ENCODE results near the gene CFAP221.

Gene CFAP221

DNA sequence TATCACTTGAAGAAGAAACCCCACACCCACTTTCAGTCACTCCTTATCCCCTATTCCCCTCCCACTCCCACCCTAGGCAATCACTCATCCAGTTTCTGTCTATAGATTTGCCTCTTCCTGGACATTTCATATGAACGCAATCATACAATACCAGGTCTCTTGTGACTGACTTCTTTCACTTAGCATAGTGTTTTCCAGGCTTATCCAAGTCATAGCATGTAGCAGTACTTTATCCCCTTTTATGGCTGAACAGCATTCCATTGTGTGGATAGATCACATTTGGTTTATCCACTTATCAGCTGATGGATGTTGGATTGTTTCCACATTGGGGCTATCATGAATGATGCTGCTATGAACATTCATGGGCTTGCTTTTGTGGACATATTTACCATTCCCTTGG lies 6.6 kb downstream of the CFAP221 start:
- POLR2A ChIA-PET: no interaction called here
- DNase-seq (ENCODE audit: extremely low spot score): no peak
- TF ChIP-seq, protein P1, sequence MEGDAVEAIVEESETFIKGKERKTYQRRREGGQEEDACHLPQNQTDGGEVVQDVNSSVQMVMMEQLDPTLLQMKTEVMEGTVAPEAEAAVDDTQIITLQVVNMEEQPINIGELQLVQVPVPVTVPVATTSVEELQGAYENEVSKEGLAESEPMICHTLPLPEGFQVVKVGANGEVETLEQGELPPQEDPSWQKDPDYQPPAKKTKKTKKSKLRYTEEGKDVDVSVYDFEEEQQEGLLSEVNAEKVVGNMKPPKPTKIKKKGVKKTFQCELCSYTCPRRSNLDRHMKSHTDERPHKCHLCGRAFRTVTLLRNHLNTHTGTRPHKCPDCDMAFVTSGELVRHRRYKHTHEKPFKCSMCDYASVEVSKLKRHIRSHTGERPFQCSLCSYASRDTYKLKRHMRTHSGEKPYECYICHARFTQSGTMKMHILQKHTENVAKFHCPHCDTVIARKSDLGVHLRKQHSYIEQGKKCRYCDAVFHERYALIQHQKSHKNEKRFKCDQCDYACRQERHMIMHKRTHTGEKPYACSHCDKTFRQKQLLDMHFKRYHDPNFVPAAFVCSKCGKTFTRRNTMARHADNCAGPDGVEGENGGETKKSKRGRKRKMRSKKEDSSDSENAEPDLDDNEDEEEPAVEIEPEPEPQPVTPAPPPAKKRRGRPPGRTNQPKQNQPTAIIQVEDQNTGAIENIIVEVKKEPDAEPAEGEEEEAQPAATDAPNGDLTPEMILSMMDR (IDR thresholded peaks at IDR 0.05; ENCODE audit: control extremely low read depth, extremely low read depth, low read depth, missing control alignments): no peak
- CTCF ChIA-PET: no interaction called here

- DNase-seq (ENCODE audit: extremely low spot score): no peak
- ChIA-PET CTCF (no interaction called here), POLR2A (no interaction called here)
- TF ChIP-seq, protein P1 (IDR thresholded peaks at IDR 0.05; ENCODE audit: control extremely low read depth, extremely low read depth, low read depth, missing control alignments): no peak
Measured at GRCh38 chr2:119552902-119553301, 8.7 kb downstream of the CFAP221 start.

DNA sequence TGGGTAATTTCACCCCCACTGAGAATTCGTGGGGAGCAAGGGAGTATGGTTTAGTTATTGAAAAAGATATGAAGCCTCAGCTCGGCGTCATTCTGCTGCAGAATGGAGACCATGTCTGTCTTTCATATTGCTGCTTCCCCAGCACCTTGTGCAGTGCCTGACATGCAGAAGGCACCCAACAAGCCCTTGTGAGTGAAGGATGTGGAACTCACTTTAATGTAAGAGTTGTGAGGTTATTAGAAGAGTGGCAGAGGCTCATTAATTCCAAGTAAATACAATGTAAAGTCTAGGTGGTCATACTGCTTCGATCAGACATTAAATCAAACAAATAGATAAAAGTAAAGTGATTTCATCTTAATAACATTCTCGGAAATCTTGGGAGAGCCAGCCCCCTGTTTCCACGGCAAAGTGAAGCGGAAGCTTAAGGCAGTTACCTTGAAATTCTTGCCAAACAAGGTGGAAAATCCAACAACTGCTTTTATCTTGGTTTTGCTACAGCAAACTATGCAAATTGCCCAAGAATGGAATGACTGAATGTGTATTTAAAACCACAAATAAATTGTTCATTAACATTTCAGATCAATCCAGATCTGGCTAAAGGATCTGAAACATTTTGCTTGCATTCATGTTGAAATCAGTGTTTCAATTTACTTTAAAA lies 9.6 kb downstream of the CFAP221 start:
- ChIA-PET POLR2A (no interaction called here), CTCF (no interaction called here)
- TF ChIP-seq, protein P1 (IDR thresholded peaks at IDR 0.05; ENCODE audit: control extremely low read depth, extremely low read depth, low read depth, missing control alignments): no peak
- DNase-seq (ENCODE audit: extremely low spot score): no peak

DNA sequence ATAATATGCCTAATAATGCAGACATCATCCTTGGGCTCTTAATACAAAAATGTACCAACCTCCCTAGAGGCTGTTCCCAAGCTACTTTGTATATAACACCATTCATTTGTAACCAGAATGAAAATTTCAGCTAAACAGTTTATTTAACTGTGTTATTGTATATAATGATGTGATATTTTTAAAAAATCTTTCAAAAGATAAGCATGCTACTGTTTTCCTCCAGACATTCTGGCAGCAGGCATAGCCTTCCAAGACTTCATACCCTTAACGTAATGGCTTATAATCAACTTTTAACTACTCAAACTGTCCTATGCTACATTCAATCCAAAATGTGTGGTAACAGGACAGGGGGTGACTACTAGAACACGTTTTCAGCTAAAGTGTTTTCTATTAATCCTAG lies 21.2 kb downstream of the CFAP221 start:
- POLR2A ChIA-PET: no interaction called here
- TF ChIP-seq, protein P1 (IDR thresholded peaks at IDR 0.05; ENCODE audit: control extremely low read depth, extremely low read depth, low read depth, missing control alignments): no peak
- CTCF ChIA-PET: interaction anchor here (1.0 to 1.2 kb wide), 2 partner anchors 8 to 69 kb away, joined by 3 to 4 read pairs; no protein-coding TSS in a partner anchor
- DNase-seq (ENCODE audit: extremely low spot score): no peak

GRCh38 chr2:119567292-119567691 lies 23.0 kb downstream of the CFAP221 start:
- ChIA-PET POLR2A (no interaction called here), CTCF (interaction anchor here (1.2 kb wide), 1 partner anchor 11 kb away, joined by 3 read pairs; no protein-coding TSS in a partner anchor)
- no peak for DNase-seq (ENCODE audit: extremely low spot score)
- TF ChIP-seq, protein P1 (IDR thresholded peaks at IDR 0.05; ENCODE audit: control extremely low read depth, extremely low read depth, low read depth, missing control alignments): no peak

- TF ChIP-seq, protein P1 (IDR thresholded peaks at IDR 0.05; ENCODE audit: control extremely low read depth, extremely low read depth, low read depth, missing control alignments): no peak
- DNase-seq (ENCODE audit: extremely low spot score): peak; percentile 30
- ChIA-PET POLR2A (no interaction called here), CTCF (interaction anchor here (0.8 kb wide), 1 partner anchor 9 kb away, joined by 3 read pairs; no protein-coding TSS in a partner anchor)
Measured at GRCh38 chr2:119574108-119574815, 30.0 kb downstream of the CFAP221 start.
